Lung (tissue), 12 donors: ENCODE data around the gene NSMCE1. TPM values are rescaled to one million over a fixed set of nuclear protein-coding genes. Genes with fewer than 3 reads are reported as not detected.

Experiments
- ATAC-seq: fragments of 200-7000 bp; cut with Tn5 transposase; one replicate; pipeline ENCODE4 v1.9.1; 2020; ENCODE audit warnings: moderate number of reproducible peaks; ENCODE audit not compliant: insufficient read depth, low FRiP score
- DNase-seq, 3 donors: peaks; one replicate each; pipeline ENCODE4 v3.0.0-alpha.2; 2013 to 2017
- H3K27ac ChIP-seq, 2 donors: one replicate each; pipeline ENCODE4 v1.5.1; 2013; ENCODE audit warnings: mild to moderate bottlenecking in 2 of 2, moderate library complexity in 2 of 2, control low read depth in 1 of 2, inconsistent platforms in 1 of 2, low read depth in 1 of 2, low read length in 1 of 2
- H3K27me3 ChIP-seq, 3 donors: one replicate each; pipeline ENCODE4 v1.5.1; 2013; ENCODE audit warnings: low read length in 2 of 3; ENCODE audit not compliant: control insufficient read depth in 3 of 3, insufficient read depth in 3 of 3
- H3K36me3 ChIP-seq, 4 donors: one replicate each; pipeline ENCODE4 v1.5.1; 2013; ENCODE audit warnings: low read length in 4 of 4, mild to moderate bottlenecking in 1 of 4, moderate library complexity in 1 of 4; ENCODE audit not compliant: control insufficient read depth in 4 of 4, insufficient read depth in 4 of 4
- H3K4me1 ChIP-seq, 5 donors: one replicate each; pipeline ENCODE4 v1.5.1; 2013; ENCODE audit warnings: low read length in 5 of 5, mild to moderate bottlenecking in 2 of 5, moderate library complexity in 1 of 5; ENCODE audit not compliant: control insufficient read depth in 5 of 5, insufficient read depth in 5 of 5
- H3K4me3 ChIP-seq: one replicate; pipeline ENCODE4 v1.5.1; 2013; ENCODE audit warnings: mild to moderate bottlenecking, control low read depth, moderate library complexity
- H3K9ac ChIP-seq, 2 donors: one replicate each; pipeline ENCODE4 v1.5.1; 2013; ENCODE audit warnings: low read length in 2 of 2, control low read depth in 1 of 2; ENCODE audit not compliant: insufficient read depth in 1 of 2
- H3K9me3 ChIP-seq, 4 donors: one replicate each; pipeline ENCODE4 v1.5.1; 2013; ENCODE audit warnings: low read length in 3 of 4, mild to moderate bottlenecking in 1 of 4, moderate library complexity in 1 of 4; ENCODE audit not compliant: control insufficient read depth in 4 of 4, insufficient read depth in 3 of 4
- CTCF ChIP-seq: IDR thresholded peaks from 2 replicates; pipeline ENCODE4 v1.5.1; 2012; ENCODE audit warnings: mild to moderate bottlenecking; ENCODE audit errors: control extremely low read depth, extremely low read depth
- WGBS, 2 donors: extraction: QIAGEN DNeasy Blood & Tissue Kit; methylation state at CpG; one replicate each; pipeline ENCODE4 v1.1.7; 2013; 5-methylcytosine and 5-hydroxymethylcytosine counted together
- polyA plus RNA-seq, 2 donors: library from polyadenylated mRNA; stranded (reverse); fragments of 200-250 nt; gene quantifications; one replicate each; pipeline ENCODE4 v1.2.1, GENCODE V29; 2013
- total RNA-seq, 2 donors: library from RNA; depleted of rRNA in 1 of 2; stranded (reverse); fragments of >200 nt in 1 of 2; gene quantifications; one replicate each; pipeline ENCODE4 v1.2.1, GENCODE V29; 2014 to 2021
- donor health status: control.
- donor health status: control.
- donor health status: Bipolar disorder and iron deficiency.
- donor health status: healthy.
- donor health status: DM: yes; HTN: yes; CAD: no.

NSMCE1 gene
- total and polyA plus RNA-seq, 4 donors, result 37.4 to 75.4 (median 57.2) TPM

DNA sequence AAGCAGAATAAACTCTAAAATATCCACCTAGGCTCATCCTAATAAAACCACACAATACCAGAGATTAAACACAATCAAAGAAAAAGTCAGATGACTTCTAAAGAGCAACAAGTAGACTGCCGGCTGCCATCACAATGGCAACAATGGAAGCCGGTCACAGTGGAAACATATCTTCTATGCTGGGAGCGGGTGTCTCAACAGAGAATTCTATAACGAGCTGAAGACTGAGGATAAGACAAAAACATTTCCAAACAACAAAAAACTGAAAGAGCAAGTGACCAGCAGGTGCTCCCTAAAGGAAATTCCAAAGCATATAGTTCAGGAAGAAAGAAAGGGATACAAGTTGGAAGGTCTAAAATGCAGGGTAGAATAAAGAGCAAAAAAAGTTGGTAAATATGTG, 8.9 kb downstream of the NSMCE1 start:
- Histone ChIP-seq H3K4me3 (no peak overlapping the region), H3K9me3 (no peaks in the 10 kb centered on the region), H3K4me1 (peaks cover 0 to 12% (median 9%) of the 10 kb centered on the region in 5 donors), H3K27me3 (no peaks in the 10 kb centered on the region), H3K36me3 (peaks cover 6 to 17% (median 12%) of the 10 kb centered on the region in 4 donors), H3K27ac (no peak overlapping the region), H3K9ac (no peak overlapping the region)
- no peak for ATAC-seq
- no peak for DNase-seq
- no peak for TF ChIP-seq CTCF
- 86 to 88% methylated on average over 4 of the region's 4 CpGs for WGBS, 2 donors

DNA sequence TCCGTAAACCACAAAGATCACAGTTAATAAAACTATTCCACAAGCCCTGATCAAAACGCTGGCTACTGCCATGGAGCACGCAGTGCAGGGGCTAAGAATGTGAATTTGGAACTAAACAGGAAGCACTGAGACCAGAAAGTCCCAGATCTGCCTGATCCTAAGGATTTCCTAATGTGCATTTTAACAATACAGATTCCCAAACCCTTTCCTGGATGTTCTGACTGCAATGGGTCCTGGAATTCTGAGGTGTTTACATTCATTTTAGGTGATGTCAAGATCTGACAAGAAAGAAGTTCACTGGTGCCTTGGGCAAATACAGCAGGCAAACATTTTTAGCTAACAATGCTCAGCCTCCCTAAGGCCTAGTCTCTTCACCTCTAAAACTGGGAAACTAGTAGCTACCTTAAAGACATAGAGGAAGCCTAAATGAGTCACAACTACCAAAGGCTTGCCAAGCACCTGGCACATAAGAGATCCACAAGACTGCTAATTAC, 10.3 kb downstream of the NSMCE1 start:
- Histone ChIP-seq H3K9me3 (no peaks in the 10 kb centered on the region), H3K4me3 (no peak overlapping the region), H3K27ac (peak overlapping the region in 1 of 2 donors; percentile 72), H3K36me3 (peaks cover 6 to 17% (median 11%) of the 10 kb centered on the region in 4 donors), H3K9ac (peak overlapping the region in 1 of 2 donors; percentile 43), H3K27me3 (no peaks in the 10 kb centered on the region), H3K4me1 (peaks cover 0 to 20% (median 14%) of the 10 kb centered on the region in 5 donors)
- DNase-seq (peak; percentile 49 to 89 (median 80)), ATAC-seq (no peak)
- 53 to 71% methylated on average over 3 of the region's 3 CpGs for WGBS, 2 donors
- no peak for TF ChIP-seq CTCF

- H3K9ac ChIP-seq, result no peak overlapping the region
- H3K9me3 ChIP-seq, result no peaks in the 10 kb centered on the region
- 86 to 88% methylated on average over 14 of the region's 14 CpGs for WGBS, 2 donors
- DNase-seq, result no peak
- peaks cover 7 to 14% (median 10%) of the 10 kb centered on the region in 4 donors for H3K36me3 ChIP-seq
- peaks cover 0 to 20% (median 14%) of the 10 kb centered on the region in 5 donors for H3K4me1 ChIP-seq
- peak overlapping the region in 1 of 2 donors; percentile 8 for H3K27ac ChIP-seq
- TF ChIP-seq CTCF, result no peak
- no peak for ATAC-seq
- no peaks in the 10 kb centered on the region for H3K27me3 ChIP-seq
- no peak overlapping the region for H3K4me3 ChIP-seq
These were observed 11.3 kb downstream of the NSMCE1 start for GRCh38 chr16:27257271-27257670.

DNA sequence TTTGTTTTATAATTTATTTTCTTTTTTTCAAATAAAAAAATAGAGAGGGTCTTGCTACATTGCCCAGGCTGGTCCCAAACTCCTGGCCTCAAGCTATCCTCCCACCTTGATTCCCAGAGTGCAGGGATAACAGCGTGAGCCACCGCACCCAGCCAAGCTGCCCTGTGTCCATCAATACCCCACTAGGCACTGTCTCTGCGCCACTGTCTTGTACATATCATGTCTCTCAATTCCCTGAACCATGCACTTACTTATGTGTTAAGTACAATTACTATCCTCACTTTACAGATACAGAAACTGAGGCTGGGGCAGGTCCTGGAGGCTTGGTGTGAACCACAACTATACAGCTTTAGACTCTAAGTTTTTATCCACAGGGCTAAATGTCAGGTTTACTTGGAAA, 11.7 kb downstream of the NSMCE1 start:
- no peak overlapping the region for H3K9ac ChIP-seq
- H3K4me1 ChIP-seq, result peaks cover 0 to 20% (median 14%) of the 10 kb centered on the region in 5 donors
- DNase-seq (no peak), ATAC-seq (no peak)
- no peak for TF ChIP-seq CTCF
- no peak overlapping the region for H3K4me3 ChIP-seq
- H3K9me3 ChIP-seq, result no peaks in the 10 kb centered on the region
- H3K27me3 ChIP-seq, result no peaks in the 10 kb centered on the region
- no peak overlapping the region for H3K27ac ChIP-seq
- peaks cover 7 to 14% (median 10%) of the 10 kb centered on the region in 4 donors for H3K36me3 ChIP-seq
- WGBS, 2 donors, result 98 to 99% methylated on average over 3 of the region's 3 CpGs
